A549 (cell line): ENCODE results near the gene ABHD12. TPM values are rescaled to one million over a fixed set of nuclear protein-coding genes. Genes with fewer than 3 reads are reported as not detected.

Experiments used
- ATAC-seq, 2 experiments: fragments of 200-7000 bp in 1 of 2; fragments of >200 bp in 1 of 2; cut with Nextera tagmentation in 1 of 2; cut with Tn5 transposase in 1 of 2; 3 replicates each; pipeline versions ENCODE4 v1.8.0 to v1.9.1; 2018 to 2020; ENCODE audit warnings: mild to moderate bottlenecking in 1 of 2, moderate library complexity in 1 of 2
- CTCF ChIA-PET: fragments of 300-600 bp; sonication (Branson Sonifier 250); formaldehyde crosslinking; extraction: SDS; loops from one replicate; lab custom pipeline; 2021; ENCODE audit warnings: antibody characterized with exemption, inconsistent platforms; lab: Yijun Ruan, JAX
- POLR2A ChIA-PET: fragments of 350-600 bp; formaldehyde crosslinking; extraction: SDS; loops from one replicate; lab custom pipeline; 2021; ENCODE audit warnings: antibody characterized with exemption, inconsistent platforms; lab: Yijun Ruan, JAX
- DNase-seq, 2 experiments: peaks; one replicate each; pipeline versions ENCODE4 v3.0.0 to v3.0.0-alpha.2; 2011 to 2016; ENCODE audit warnings: low read depth in 1 of 2, low spot score in 1 of 2
- FAIRE-seq: peaks from 2 replicates; lab custom pipeline; 2011; peaks lifted over from hg19 to GRCh38; lab: Jason Lieb, UNC
- H3K27ac ChIP-seq, 2 experiments: fragments of >200 bp; sonication (Bioruptor Twin); formaldehyde crosslinking; 3 replicates each; pipeline ENCODE4 v1.5.1; 2016 to 2017
- H3K4me1 ChIP-seq: fragments of >200 bp; sonication (Bioruptor Twin); formaldehyde crosslinking; 3 replicates; pipeline ENCODE4 v1.6.1; 2016
- H3K4me2 ChIP-seq: fragments of >200 bp; sonication (Bioruptor Twin); formaldehyde crosslinking; 3 replicates; pipeline ENCODE4 v1.6.1; 2016
- H3K4me3 ChIP-seq: fragments of >200 bp; sonication (Bioruptor Twin); formaldehyde crosslinking; 3 replicates; pipeline ENCODE4 v1.5.1; 2016
- H3K9me3 ChIP-seq: fragments of >200 bp; sonication (Bioruptor Twin); formaldehyde crosslinking; 3 replicates; pipeline ENCODE4 v1.6.1; 2016
- BCL3 ChIP-seq: fragments of >200 bp; sonication (Bioruptor Twin); formaldehyde crosslinking; IDR thresholded peaks from 3 replicates; pipeline ENCODE4 v1.6.1; 2016
- CHD4 ChIP-seq: fragments of 200-600 bp; sonication (generic); IDR thresholded peaks from 2 replicates; pipeline ENCODE4 v1.6.1; 2016; ENCODE audit warnings: antibody characterized with exemption, mild to moderate bottlenecking, borderline replicate concordance
- EHF ChIP-seq: fragments of 250-450 bp; sonication (Bioruptor Pico); IDR thresholded peaks from 2 replicates; pipeline ENCODE4 v1.5.0; 2020; ENCODE audit warnings: mild to moderate bottlenecking
- EHMT2 ChIP-seq: fragments of 200-600 bp; sonication (generic); IDR thresholded peaks from 2 replicates; pipeline ENCODE4 v1.6.1; 2016; ENCODE audit warnings: antibody characterized with exemption, low read depth, mild to moderate bottlenecking, moderate library complexity
- FOXS1 ChIP-seq: fragments of 250-450 bp; sonication (Bioruptor Pico); IDR thresholded peaks from 2 replicates; pipeline ENCODE4 v1.5.0; 2020; ENCODE audit warnings: mild to moderate bottlenecking, moderate library complexity
- GATA3 ChIP-seq: IDR thresholded peaks from 2 replicates; pipeline ENCODE4 v1.6.1; 2012; ENCODE audit warnings: borderline replicate concordance
- HOXB13 ChIP-seq: fragments of 250-450 bp; sonication (Bioruptor Pico); IDR thresholded peaks from 2 replicates; pipeline ENCODE4 v1.5.0; 2020; ENCODE audit warnings: low read depth, mild to moderate bottlenecking, moderate library complexity
- HOXB5 ChIP-seq: fragments of 250-450 bp; sonication (Bioruptor Pico); IDR thresholded peaks from 2 replicates; pipeline ENCODE4 v1.5.0; 2020; ENCODE audit warnings: mild to moderate bottlenecking, moderate library complexity
- KDM5A ChIP-seq: fragments of 200-600 bp; sonication (generic); IDR thresholded peaks from 2 replicates; pipeline ENCODE4 v1.6.1; 2016; ENCODE audit warnings: antibody characterized with exemption, mild to moderate bottlenecking
- MAFK ChIP-seq: fragments of 450-650 bp; IDR thresholded peaks from 2 replicates; pipeline ENCODE4 v1.6.1; 2014; ENCODE audit not compliant: partially characterized antibody
- MAZ ChIP-seq: fragments of 150-350 bp; IDR thresholded peaks from 2 replicates; pipeline ENCODE4 v1.6.1; 2014; ENCODE audit warnings: antibody characterized with exemption, low read depth, low read length, borderline replicate concordance
- MYC ChIP-seq: IDR thresholded peaks from 2 replicates; pipeline ENCODE4 v1.6.1; 2012; ENCODE audit warnings: mild to moderate bottlenecking, inconsistent platforms, low read length, improper control_type of control experiment, borderline replicate concordance
- NPAS2 ChIP-seq: fragments of 250-450 bp; sonication (Bioruptor Pico); IDR thresholded peaks from 2 replicates; pipeline ENCODE4 v1.8.0; 2022; ENCODE audit warnings: mild to moderate bottlenecking, moderate library complexity, borderline replicate concordance
- POLR2A ChIP-seq: IDR thresholded peaks from 2 replicates; pipeline ENCODE4 v1.6.1; 2012; ENCODE audit warnings: mild to moderate bottlenecking, low read length
- POLR2AphosphoS2 ChIP-seq: conservative IDR thresholded peaks from 2 replicates; pipeline ENCODE4 v1.6.1; 2012; ENCODE audit warnings: low read length, improper control_type of control experiment, inconsistent platforms
- RCOR1 ChIP-seq: fragments of 150-350 bp; IDR thresholded peaks from 2 replicates; pipeline ENCODE4 v1.6.1; 2014; ENCODE audit warnings: antibody characterized with exemption, low read length, low read depth
- REST ChIP-seq: fragments of 200-600 bp; sonication (generic); IDR thresholded peaks from 2 replicates; pipeline ENCODE4 v1.6.1; 2016; ENCODE audit warnings: antibody characterized with exemption, mild to moderate bottlenecking, moderate library complexity
- RNF2 ChIP-seq: fragments of 200-600 bp; sonication (generic); IDR thresholded peaks from 2 replicates; pipeline ENCODE4 v1.6.1; 2016; ENCODE audit warnings: low read depth, mild to moderate bottlenecking, antibody characterized with exemption, moderate library complexity, borderline replicate concordance
- TFCP2L1 ChIP-seq: fragments of 250-450 bp; sonication (Bioruptor Pico); IDR thresholded peaks from 2 replicates; pipeline ENCODE4 v1.5.0; 2021; ENCODE audit warnings: mild to moderate bottlenecking
- USF2 ChIP-seq: fragments of 450-650 bp; IDR thresholded peaks from 2 replicates; pipeline ENCODE4 v1.6.1; 2014; ENCODE audit warnings: antibody characterized with exemption
- ZC3H11A ChIP-seq: fragments of 450-650 bp; IDR thresholded peaks from 2 replicates; pipeline ENCODE4 v1.6.1; 2014; ENCODE audit warnings: antibody characterized with exemption, mild to moderate bottlenecking
- WGBS: methylation state at CpG from one replicate; pipeline ENCODE4 v1.1.6; 2017; ENCODE audit errors: missing lambda C conversion rate; 5-methylcytosine and 5-hydroxymethylcytosine counted together
- polyA plus RNA-seq, 4 experiments: library from polyadenylated mRNA; depleted of rRNA in 3 of 4; stranded (reverse); fragments of >200 nt; fragmentation: RNase III in 1 of 4; extraction: RNeasy Plus Mini Kit Qiagen cat#74134 plus additional on column Dnase treatment in 1 of 4; gene quantifications; 2 replicates in 3 of 4; 3 replicates in 1 of 4; pipeline ENCODE4 v1.2.3, GENCODE V29; 2011 to 2017
- TF ChIP-seq, protein P1 (sequence below): IDR thresholded peaks from 2 replicates; pipeline ENCODE4 v1.6.1; 2012; ENCODE audit warnings: low read depth, borderline replicate concordance
- TF ChIP-seq, protein P2 (sequence below): IDR thresholded peaks from 2 replicates; pipeline ENCODE4 v1.6.1; 2012

Gene ABHD12
- polyA plus RNA-seq, 2 of the 4 experiments (the other 2 are of a cell fraction): 54.3 to 101 TPM

DNA sequence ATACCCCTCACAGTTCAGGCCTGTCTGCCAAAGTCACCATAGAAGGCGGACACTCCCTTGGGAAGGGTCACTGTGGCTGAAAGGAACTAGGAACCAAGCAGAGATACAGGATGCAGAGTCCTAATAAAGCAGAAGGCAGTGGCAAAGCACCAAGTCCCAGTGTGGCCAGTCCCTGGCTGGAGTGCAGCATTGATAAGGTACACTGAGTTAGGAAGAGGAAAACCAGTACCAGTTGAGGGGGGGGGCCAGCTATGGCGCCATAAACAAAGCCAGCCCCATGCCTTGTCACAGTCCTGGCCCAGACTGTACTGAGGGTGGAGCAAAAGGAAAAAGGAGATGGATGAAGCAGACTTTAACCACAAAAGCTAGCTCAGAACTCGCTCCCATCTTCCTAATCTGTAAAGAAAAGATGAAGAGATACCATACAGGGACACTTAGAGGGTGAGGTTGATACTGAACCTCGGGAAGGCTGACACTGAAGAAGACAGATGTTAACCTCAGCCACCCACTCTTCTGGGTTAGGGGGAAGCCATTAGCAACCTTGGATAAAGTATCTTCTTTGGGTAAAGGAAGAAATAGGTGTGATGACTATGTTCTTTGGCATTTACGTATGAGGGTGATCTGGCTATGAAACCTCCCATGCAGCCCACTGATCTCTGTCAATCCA, 7.8 kb downstream of the ABHD12 start:
- peaks cover 9% of the 10 kb centered on the region; the same call in 1 of the 3 replicates for H3K4me1 ChIP-seq
- ChIA-PET POLR2A (no interaction called here), CTCF (interaction anchor here (1.2 kb wide), 1 partner anchor 16 kb away, joined by 6 read pairs; no protein-coding TSS in a partner anchor)
- ATAC-seq: no peak
- no peak for FAIRE-seq
- no peaks in the 10 kb centered on the region for H3K9me3 ChIP-seq
- no peak overlapping the region for H3K4me2 ChIP-seq
- TF ChIP-seq HOXB5 (CRISPR knock-in tag) (no peak), REST (no peak), USF2 (no peak)
- TF ChIP-seq, all 56 proteins: peak for 0
- Histone ChIP-seq H3K4me3 (no peak overlapping the region), H3K27ac (no peak overlapping the region)
- 89% methylated on average over 5 of the region's 5 CpGs for WGBS
- DNase-seq: no peak

- WGBS: 89% methylated on average over 7 of the region's 7 CpGs
- Histone ChIP-seq H3K4me1 (peaks cover 9% of the 10 kb centered on the region; the same call in 1 of the 3 replicates), H3K27ac (no peak overlapping the region)
- no peak for DNase-seq
- POLR2A ChIA-PET: no interaction called here
- TF ChIP-seq RNF2 (no peak), RCOR1 (no peak), FOXS1 (no peak), MAFK (peak; percentile 25)
- TF ChIP-seq, all 56 proteins: peak for 1
- H3K4me3 ChIP-seq: no peak overlapping the region
- H3K4me2 ChIP-seq: no peak overlapping the region
- no peak for FAIRE-seq
- ATAC-seq: no peak
- CTCF ChIA-PET: no interaction called here
- no peaks in the 10 kb centered on the region for H3K9me3 ChIP-seq
These were observed 9.6 kb downstream of the ABHD12 start for GRCh38 chr20:25380945-25381614.

- Histone ChIP-seq H3K4me2 (no peak overlapping the region), H3K4me3 (no peak overlapping the region), H3K9me3 (no peaks in the 10 kb centered on the region), H3K27ac (no peak overlapping the region), H3K4me1 (peaks cover 2% of the 10 kb centered on the region; the same call in 1 of the 3 replicates)
- TF ChIP-seq ZC3H11A (no peak), TFCP2L1 (CRISPR knock-in tag) (no peak), EHMT2 (no peak), HOXB13 (CRISPR knock-in tag) (no peak), POLR2AphosphoS2 (no peak), POLR2A (no peak), EHF (CRISPR knock-in tag) (no peak), BCL3 (no peak), NPAS2 (no peak), CHD4 (no peak), MYC (no peak), KDM5A (no peak), MAZ (no peak), GATA3 (no peak)
- TF ChIP-seq, protein P1, sequence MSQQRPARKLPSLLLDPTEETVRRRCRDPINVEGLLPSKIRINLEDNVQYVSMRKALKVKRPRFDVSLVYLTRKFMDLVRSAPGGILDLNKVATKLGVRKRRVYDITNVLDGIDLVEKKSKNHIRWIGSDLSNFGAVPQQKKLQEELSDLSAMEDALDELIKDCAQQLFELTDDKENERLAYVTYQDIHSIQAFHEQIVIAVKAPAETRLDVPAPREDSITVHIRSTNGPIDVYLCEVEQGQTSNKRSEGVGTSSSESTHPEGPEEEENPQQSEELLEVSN: no peak
- TF ChIP-seq, protein P2, sequence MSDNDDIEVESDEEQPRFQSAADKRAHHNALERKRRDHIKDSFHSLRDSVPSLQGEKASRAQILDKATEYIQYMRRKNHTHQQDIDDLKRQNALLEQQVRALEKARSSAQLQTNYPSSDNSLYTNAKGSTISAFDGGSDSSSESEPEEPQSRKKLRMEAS: no peak
- CTCF ChIA-PET: interaction anchor here (0.7 kb wide), 1 partner anchor 65 kb away, joined by 3 read pairs; no protein-coding TSS in a partner anchor
- FAIRE-seq (no peak), DNase-seq (no peak), ATAC-seq (no peak)
- POLR2A ChIA-PET: no interaction called here
- WGBS: 92% methylated on average over 10 of the region's 10 CpGs
These were observed 11.5 kb downstream of the ABHD12 start for GRCh38 chr20:25378884-25379733.
